Measurements from ENCODE around the gene SLC2A9.

Gene SLC2A9

GRCh38 chr4:9953089-9953488 lies 68.2 kb downstream of the SLC2A9 start:
- Histone ChIP-seq H3F3A (ENCODE audit: insufficient read depth) (no peaks in the 10 kb centered on the region), H3K27ac (ENCODE audit: low read depth, low read length) (no peak overlapping the region), H3K36me3 (ENCODE audit: low read length) (no peaks in the 10 kb centered on the region), H3K79me2 (ENCODE audit: insufficient read depth, low read length) (no peaks in the 10 kb centered on the region), H3K27me3 (ENCODE audit: low read length) (no peaks in the 10 kb centered on the region), H3K9ac (ENCODE audit: low read length) (no peak overlapping the region), H4K20me1 (ENCODE audit: low read depth, low read length) (no peaks in the 10 kb centered on the region), H2AFZ (ENCODE audit: low read depth, low read length, severe bottlenecking) (no peak overlapping the region), H3K9me3 (ENCODE audit: insufficient read depth, low read length) (no peaks in the 10 kb centered on the region), H3K4me2 (ENCODE audit: low read depth, low read length, poor library complexity, severe bottlenecking) (no peak overlapping the region), H3K4me3 (ENCODE audit: insufficient read depth, low read length, poor library complexity, severe bottlenecking) (no peak overlapping the region), H3K9me2 (replicated peaks; ENCODE audit: insufficient read depth, low read length) (no peaks in the 10 kb centered on the region)
- no peak for TF ChIP-seq EZH2phosphoT487 (conservative IDR thresholded peaks at IDR 0.05; ENCODE audit: low read length)
- TF ChIP-seq, protein P1, sequence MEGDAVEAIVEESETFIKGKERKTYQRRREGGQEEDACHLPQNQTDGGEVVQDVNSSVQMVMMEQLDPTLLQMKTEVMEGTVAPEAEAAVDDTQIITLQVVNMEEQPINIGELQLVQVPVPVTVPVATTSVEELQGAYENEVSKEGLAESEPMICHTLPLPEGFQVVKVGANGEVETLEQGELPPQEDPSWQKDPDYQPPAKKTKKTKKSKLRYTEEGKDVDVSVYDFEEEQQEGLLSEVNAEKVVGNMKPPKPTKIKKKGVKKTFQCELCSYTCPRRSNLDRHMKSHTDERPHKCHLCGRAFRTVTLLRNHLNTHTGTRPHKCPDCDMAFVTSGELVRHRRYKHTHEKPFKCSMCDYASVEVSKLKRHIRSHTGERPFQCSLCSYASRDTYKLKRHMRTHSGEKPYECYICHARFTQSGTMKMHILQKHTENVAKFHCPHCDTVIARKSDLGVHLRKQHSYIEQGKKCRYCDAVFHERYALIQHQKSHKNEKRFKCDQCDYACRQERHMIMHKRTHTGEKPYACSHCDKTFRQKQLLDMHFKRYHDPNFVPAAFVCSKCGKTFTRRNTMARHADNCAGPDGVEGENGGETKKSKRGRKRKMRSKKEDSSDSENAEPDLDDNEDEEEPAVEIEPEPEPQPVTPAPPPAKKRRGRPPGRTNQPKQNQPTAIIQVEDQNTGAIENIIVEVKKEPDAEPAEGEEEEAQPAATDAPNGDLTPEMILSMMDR (IDR thresholded peaks at IDR 0.05; ENCODE audit: insufficient read depth, low read length, poor library complexity, severe bottlenecking) = no peak

- Histone ChIP-seq H4K20me1 (ENCODE audit: low read depth, low read length) (no peaks in the 10 kb centered on the region), H3K79me2 (ENCODE audit: insufficient read depth, low read length) (no peaks in the 10 kb centered on the region), H3K4me3 (ENCODE audit: insufficient read depth, low read length, poor library complexity, severe bottlenecking) (no peak overlapping the region), H2AFZ (ENCODE audit: low read depth, low read length, severe bottlenecking) (no peak overlapping the region), H3K9me2 (replicated peaks; ENCODE audit: insufficient read depth, low read length) (no peaks in the 10 kb centered on the region), H3K27me3 (ENCODE audit: low read length) (no peaks in the 10 kb centered on the region), H3K9me3 (ENCODE audit: insufficient read depth, low read length) (no peaks in the 10 kb centered on the region), H3K36me3 (ENCODE audit: low read length) (no peaks in the 10 kb centered on the region), H3F3A (ENCODE audit: insufficient read depth) (no peaks in the 10 kb centered on the region), H3K4me2 (ENCODE audit: low read depth, low read length, poor library complexity, severe bottlenecking) (no peak overlapping the region), H3K27ac (ENCODE audit: low read depth, low read length) (no peak overlapping the region), H3K9ac (ENCODE audit: low read length) (no peak overlapping the region)
- TF ChIP-seq, protein P1 (IDR thresholded peaks at IDR 0.05; ENCODE audit: insufficient read depth, low read length, poor library complexity, severe bottlenecking) = no peak
- no peak for TF ChIP-seq EZH2phosphoT487 (conservative IDR thresholded peaks at IDR 0.05; ENCODE audit: low read length)
Observed at GRCh38 chr4:9952415-9952950, 68.8 kb downstream of the SLC2A9 start.

DNA sequence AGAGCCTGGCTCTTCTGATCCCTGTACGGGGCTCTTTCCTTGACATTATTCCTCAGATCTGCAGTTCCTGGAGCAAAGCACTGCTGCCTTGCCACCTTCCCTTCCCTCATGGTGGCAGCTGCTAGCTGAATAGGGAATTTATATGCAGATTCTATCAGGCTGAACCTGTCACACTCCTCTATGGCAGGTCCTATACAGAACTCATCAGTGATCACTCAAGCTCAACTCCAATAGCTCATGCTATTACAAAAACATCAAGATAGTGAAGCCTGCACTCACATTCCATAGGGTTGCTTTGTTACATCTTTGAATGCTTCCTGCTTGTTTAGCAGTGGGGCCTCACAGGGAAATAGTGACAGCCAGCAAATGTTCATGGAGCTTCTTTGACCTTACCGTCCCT lies 71.7 kb downstream of the SLC2A9 start:
- H3K4me2 ChIP-seq (ENCODE audit: low read depth, low read length, poor library complexity, severe bottlenecking) = no peak overlapping the region
- H3K27me3 ChIP-seq (ENCODE audit: low read length) = no peaks in the 10 kb centered on the region
- H3K4me3 ChIP-seq (ENCODE audit: insufficient read depth, low read length, poor library complexity, severe bottlenecking) = no peak overlapping the region
- H3F3A ChIP-seq (ENCODE audit: insufficient read depth) = no peaks in the 10 kb centered on the region
- H3K9ac ChIP-seq (ENCODE audit: low read length) = no peak overlapping the region
- no peak overlapping the region for H3K27ac ChIP-seq (ENCODE audit: low read depth, low read length)
- H3K36me3 ChIP-seq (ENCODE audit: low read length) = no peaks in the 10 kb centered on the region
- no peaks in the 10 kb centered on the region for H3K9me2 ChIP-seq (replicated peaks; ENCODE audit: insufficient read depth, low read length)
- H3K79me2 ChIP-seq (ENCODE audit: insufficient read depth, low read length) = no peaks in the 10 kb centered on the region
- no peaks in the 10 kb centered on the region for H4K20me1 ChIP-seq (ENCODE audit: low read depth, low read length)
- H3K9me3 ChIP-seq (ENCODE audit: insufficient read depth, low read length) = no peaks in the 10 kb centered on the region
- TF ChIP-seq EZH2phosphoT487 (conservative IDR thresholded peaks at IDR 0.05; ENCODE audit: low read length) = no peak
- TF ChIP-seq, protein P1 (IDR thresholded peaks at IDR 0.05; ENCODE audit: insufficient read depth, low read length, poor library complexity, severe bottlenecking) = no peak
- H2AFZ ChIP-seq (ENCODE audit: low read depth, low read length, severe bottlenecking) = no peak overlapping the region

All from SU-DHL-6 (cell line).